Measurements from ENCODE around the gene AKAP6. TPM values are rescaled to one million over a fixed set of nuclear protein-coding genes. Genes with fewer than 3 reads are reported as not detected.

The AKAP6 gene
- total RNA-seq, 1 donor from 2014 or later = 7.7 TPM

GRCh38 chr14:32821964-32822653 lies 493.0 kb downstream of the AKAP6 start:
- ATAC-seq (no peak), DNase-seq (no peak)
- H3K27me3 ChIP-seq = no peaks in the 10 kb centered on the region
- intact Hi-C loops (cut with DNase I) = no loop called here
- H3K4me3 ChIP-seq = no peak overlapping the region
- TF ChIP-seq, protein P1, sequence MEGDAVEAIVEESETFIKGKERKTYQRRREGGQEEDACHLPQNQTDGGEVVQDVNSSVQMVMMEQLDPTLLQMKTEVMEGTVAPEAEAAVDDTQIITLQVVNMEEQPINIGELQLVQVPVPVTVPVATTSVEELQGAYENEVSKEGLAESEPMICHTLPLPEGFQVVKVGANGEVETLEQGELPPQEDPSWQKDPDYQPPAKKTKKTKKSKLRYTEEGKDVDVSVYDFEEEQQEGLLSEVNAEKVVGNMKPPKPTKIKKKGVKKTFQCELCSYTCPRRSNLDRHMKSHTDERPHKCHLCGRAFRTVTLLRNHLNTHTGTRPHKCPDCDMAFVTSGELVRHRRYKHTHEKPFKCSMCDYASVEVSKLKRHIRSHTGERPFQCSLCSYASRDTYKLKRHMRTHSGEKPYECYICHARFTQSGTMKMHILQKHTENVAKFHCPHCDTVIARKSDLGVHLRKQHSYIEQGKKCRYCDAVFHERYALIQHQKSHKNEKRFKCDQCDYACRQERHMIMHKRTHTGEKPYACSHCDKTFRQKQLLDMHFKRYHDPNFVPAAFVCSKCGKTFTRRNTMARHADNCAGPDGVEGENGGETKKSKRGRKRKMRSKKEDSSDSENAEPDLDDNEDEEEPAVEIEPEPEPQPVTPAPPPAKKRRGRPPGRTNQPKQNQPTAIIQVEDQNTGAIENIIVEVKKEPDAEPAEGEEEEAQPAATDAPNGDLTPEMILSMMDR (IDR thresholded peaks at IDR 0.05) = no peak
- H3K27ac ChIP-seq = no peak overlapping the region
- H3K36me3 ChIP-seq = no peaks in the 10 kb centered on the region
- H3K9me3 ChIP-seq = no peaks in the 10 kb centered on the region
- H3K4me1 ChIP-seq = no peaks in the 10 kb centered on the region

GRCh38 chr14:32823706-32824105 lies 494.6 kb downstream of the AKAP6 start:
- Histone ChIP-seq H3K4me3 (no peak overlapping the region), H3K9me3 (no peaks in the 10 kb centered on the region), H3K4me1 (no peaks in the 10 kb centered on the region), H3K36me3 (no peaks in the 10 kb centered on the region), H3K27me3 (no peaks in the 10 kb centered on the region), H3K27ac (no peak overlapping the region)
- no peak for ATAC-seq
- TF ChIP-seq, protein P1 (IDR thresholded peaks at IDR 0.05) = no peak
- intact Hi-C loops (cut with DNase I) = no loop called here
- DNase-seq = no peak

- Histone ChIP-seq H3K27ac (no peak overlapping the region), H3K36me3 (no peaks in the 10 kb centered on the region), H3K4me3 (no peak overlapping the region), H3K27me3 (no peaks in the 10 kb centered on the region), H3K9me3 (no peaks in the 10 kb centered on the region), H3K4me1 (no peaks in the 10 kb centered on the region)
- TF ChIP-seq, protein P1 (IDR thresholded peaks at IDR 0.05) = no peak
- ATAC-seq (no peak), DNase-seq (no peak)
- intact Hi-C loops (cut with DNase I) = no loop called here
Measured at GRCh38 chr14:32824195-32824594, 495.1 kb downstream of the AKAP6 start.

- TF ChIP-seq, protein P1 (IDR thresholded peaks at IDR 0.05) = no peak
- no peaks in the 10 kb centered on the region for H3K4me1 ChIP-seq
- no peak for DNase-seq
- H3K36me3 ChIP-seq = no peaks in the 10 kb centered on the region
- H3K9me3 ChIP-seq = no peaks in the 10 kb centered on the region
- no peak overlapping the region for H3K27ac ChIP-seq
- no peaks in the 10 kb centered on the region for H3K27me3 ChIP-seq
- intact Hi-C loops (cut with DNase I) = no loop called here
- no peak for ATAC-seq
- H3K4me3 ChIP-seq = no peak overlapping the region
Measured at GRCh38 chr14:32825058-32825457, 496.0 kb downstream of the AKAP6 start.

DNA sequence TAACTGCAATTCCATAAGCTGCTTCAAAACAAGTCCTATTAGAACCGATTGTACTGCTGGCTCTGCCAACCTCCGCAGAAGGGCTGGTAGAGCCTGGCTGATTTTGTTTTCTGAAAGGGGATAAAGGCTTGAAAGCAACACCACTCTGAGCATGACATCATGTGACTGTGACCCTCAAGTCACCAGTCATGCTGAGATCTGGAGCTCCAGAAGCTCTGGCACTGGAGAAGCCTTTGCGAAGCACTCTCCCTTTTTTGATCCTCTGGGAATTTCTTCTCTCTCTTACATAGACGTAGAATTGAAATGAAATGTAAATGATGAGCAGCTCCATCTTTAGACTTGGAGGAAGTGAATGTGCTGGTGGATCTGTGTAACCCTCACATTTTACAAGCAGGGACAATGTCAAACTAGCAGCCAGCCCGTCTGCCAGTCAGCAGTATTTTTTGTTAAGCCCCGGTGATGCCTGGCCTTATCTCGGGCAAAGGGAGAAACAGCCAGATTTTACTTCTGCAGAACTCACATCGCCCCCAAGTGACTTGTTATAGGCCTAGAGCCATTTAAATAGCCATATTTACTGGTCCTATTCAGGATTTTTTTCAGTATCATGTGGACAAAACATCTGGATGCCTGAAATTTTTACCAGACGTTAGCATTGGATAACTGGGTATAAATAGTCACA lies 497.4 kb downstream of the AKAP6 start:
- ATAC-seq = no peak
- intact Hi-C loops (cut with DNase I) = no loop called here
- H3K27ac ChIP-seq = no peak overlapping the region
- no peak overlapping the region for H3K4me3 ChIP-seq
- H3K36me3 ChIP-seq = no peaks in the 10 kb centered on the region
- no peak for DNase-seq
- no peaks in the 10 kb centered on the region for H3K4me1 ChIP-seq
- H3K27me3 ChIP-seq = no peaks in the 10 kb centered on the region
- TF ChIP-seq, protein P1 (IDR thresholded peaks at IDR 0.05) = no peak
- no peaks in the 10 kb centered on the region for H3K9me3 ChIP-seq
